ENCODE measurements around the gene ERC2. TPM values are rescaled to one million over a fixed set of nuclear protein-coding genes. Genes with fewer than 3 reads are reported as not detected.

ERC2 gene
- total and polyA plus RNA-seq, 2 of the 8 experiments (the other 6 are each of a cell fraction or from before 2014, with no cell fraction given) = 16.4 to 22.8 TPM

DNA sequence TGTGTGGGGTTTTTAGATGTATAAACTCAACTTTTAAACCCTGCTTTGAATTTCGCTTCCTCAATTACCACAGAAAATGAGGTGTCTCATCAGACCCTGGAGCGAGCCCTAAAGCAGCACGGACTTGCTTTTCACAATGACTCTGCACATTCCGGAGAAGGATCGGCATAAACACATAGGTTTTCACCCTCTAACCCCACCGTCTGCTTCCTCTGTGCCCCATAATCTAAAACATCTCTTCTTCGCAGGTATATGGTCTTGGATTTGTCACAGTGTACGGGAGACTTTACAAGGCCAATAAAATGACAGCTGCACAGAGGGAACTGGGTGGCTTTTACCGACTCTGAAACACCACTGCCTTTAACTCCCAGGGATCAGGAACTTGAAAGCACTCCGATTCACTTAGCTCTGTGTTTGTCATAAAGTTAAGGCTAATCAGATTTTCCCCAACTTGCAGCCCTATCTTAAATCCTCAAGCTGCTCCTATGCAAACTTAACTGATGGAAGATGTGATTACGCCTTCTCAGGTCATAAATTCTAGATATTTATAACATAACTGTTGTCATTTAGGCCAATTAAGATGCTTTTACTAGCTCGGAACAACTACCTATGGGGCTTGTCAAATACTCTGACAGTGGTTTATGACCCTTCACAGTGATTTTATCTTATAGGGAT lies 847.8 kb downstream of the ERC2 start:
- Histone ChIP-seq H3K23ac (ENCODE audit: insufficient read length) (no peak overlapping the region), H2BK12ac (ENCODE audit: low read depth, low read length) (no peak overlapping the region), H3K56ac (replicated peaks; ENCODE audit: insufficient read length, low read depth, low read length) (no peak overlapping the region), H2BK20ac (ENCODE audit: low read length) (no peak overlapping the region), H3K23me2 (ENCODE audit: low read depth, low read length) (no peaks in the 10 kb centered on the region), H4K5ac (ENCODE audit: insufficient read length, low read depth, low read length) (no peak overlapping the region), H3K4ac (replicated peaks; ENCODE audit: insufficient read length, low read depth, low read length) (no peak overlapping the region), H3K79me1 (ENCODE audit: low read depth, low read length) (no peaks in the 10 kb centered on the region), H2AK5ac (ENCODE audit: low read depth, low read length) (no peak overlapping the region), H3K4me3 (ENCODE audit: extremely low read depth in 1 of 4, insufficient read depth in 2 of 4, low read depth in 3 of 4, low read length in 4 of 4) (no peak overlapping the region), H4K8ac (ENCODE audit: extremely low read depth, insufficient read depth, low read length) (no peak overlapping the region), H3K9me3 (ENCODE audit: insufficient read depth in 2 of 2, low read depth in 1 of 2, low read length in 1 of 2) (no peaks in the 10 kb centered on the region), H3K14ac (ENCODE audit: insufficient read length) (no peak overlapping the region), H4K20me1 (replicated peaks in 1 of 2; ENCODE audit: control insufficient read depth in 1 of 2, insufficient read depth in 2 of 2, low read length in 2 of 2) (no peaks in the 10 kb centered on the region), H3K36me3 (ENCODE audit: control insufficient read depth in 2 of 4, insufficient read depth in 4 of 4, low read length in 3 of 4) (no peaks in the 10 kb centered on the region), H3K18ac (ENCODE audit: extremely low read depth, low read length) (peak overlapping the region; percentile 26), H2BK5ac (ENCODE audit: low read depth, low read length) (peak overlapping the region; percentile 55; the same call in 1 of the 2 replicates), H4K91ac (replicated peaks; ENCODE audit: insufficient read length, low read length) (no peak overlapping the region), H3K9ac (replicated peaks in 1 of 4; ENCODE audit: extremely low read depth in 1 of 4, low read depth in 3 of 4, low read length in 3 of 4) (no peak overlapping the region), H2BK120ac (replicated peaks; ENCODE audit: low read depth, low read length) (no peak overlapping the region), H3K4me1 (replicated peaks in 1 of 4; ENCODE audit: control insufficient read depth in 3 of 4, insufficient read depth in 4 of 4, low read length in 3 of 4) (peaks cover 0 to 18% (median 8%) of the 10 kb centered on the region in 4 experiments; a peak in 4 of 7 replicates), H3K27ac (ENCODE audit: low read depth, low read length) (no peak overlapping the region), H3K4me2 (ENCODE audit: insufficient read depth in 1 of 2, low read depth in 2 of 2, low read length in 2 of 2) (no peak overlapping the region), H3K27me3 (replicated peaks in 1 of 4; ENCODE audit: control insufficient read depth in 3 of 4, extremely low read depth in 1 of 4, insufficient read depth in 3 of 4, low read length in 3 of 4) (no peaks in the 10 kb centered on the region), H2BK15ac (ENCODE audit: low read length) (no peak overlapping the region), H3K79me2 (ENCODE audit: control insufficient read depth in 1 of 2, insufficient read depth in 2 of 2, low read length in 2 of 2) (no peaks in the 10 kb centered on the region), H2AFZ (ENCODE audit: low read length) (peak overlapping the region; percentile 28; the same call in 1 of the 2 replicates)
- TF ChIP-seq BACH1 (IDR thresholded peaks at IDR 0.05; ENCODE audit: low read length) (peak; percentile 95), TEAD4 (IDR thresholded peaks at IDR 0.05; ENCODE audit: low read depth, low read length) (peak; percentile 51; the same call in 1 of the 2 replicates), ASH2L (IDR thresholded peaks at IDR 0.05; ENCODE audit: low read length) (no peak), MAFK (IDR thresholded peaks at IDR 0.05; ENCODE audit: low read depth, low read length) (peak; percentile 84; the same call in 1 of the 2 replicates)
- ChIA-PET POLR2A (ENCODE audit: partially characterized antibody) (interaction anchor here (0.6 to 0.7 kb wide), 2 partner anchors 136 to 283 kb away, joined by 3 read pairs; no protein-coding TSS in a partner anchor), CTCF (ENCODE audit: partially characterized antibody) (interaction anchor here (0.7 to 11.5 kb wide), 5 partner anchors 7 to 71 kb away, joined by 3 to 66 read pairs (median 5); no protein-coding TSS in a partner anchor)
- DNase-seq (ENCODE audit: low read depth in 1 of 2, low spot score in 2 of 2) (no peak), FAIRE-seq (peak; percentile 24)
- 78% methylated on average over 12 of the region's 12 CpGs; no CpG with 5 or more reads in 1 of the 2 experiments for WGBS, 2 experiments (ENCODE audit: extremely low coverage in 1 of 2, insufficient coverage in 1 of 2, insufficient read length in 1 of 2, insufficient replicate concordance in 2 of 2, low coverage in 1 of 2, low lambda C conversion rate in 2 of 2, missing lambda C conversion rate in 1 of 2)

All from H1 (cell line).